SK-N-SH treated with all-trans-retinoic acid at 6 μM for 48 hours (cell line): ENCODE data around the gene XKR8.
A peak's percentile ranks its signal among the peaks of the same experiment; 100 is the strongest.

ENCODE experiments used
- ATAC-seq: fragments of 200-7000 bp; cut with Tn5 transposase; 3 replicates; pipeline ENCODE4 v1.9.1; 2020; ENCODE audit warnings: mild to moderate bottlenecking, moderate library complexity
- ARNTL ChIP-seq: fragments of 450-650 bp; formaldehyde crosslinking; IDR thresholded peaks from 2 replicates; pipeline ENCODE4 v1.5.0; 2020; ENCODE audit warnings: low read depth, mild to moderate bottlenecking, moderate library complexity, borderline replicate concordance
- BACH2 ChIP-seq: fragments of 250-450 bp; sonication (Bioruptor Pico); IDR thresholded peaks from 2 replicates; pipeline ENCODE4 v1.9.0; 2021; ENCODE audit warnings: mild to moderate bottlenecking, borderline replicate concordance
- CSDC2 ChIP-seq: fragments of 250-450 bp; sonication (Bioruptor Pico); IDR thresholded peaks from 2 replicates; pipeline ENCODE4 v1.5.0; 2020; ENCODE audit warnings: mild to moderate bottlenecking, moderate library complexity
- GLIS3 ChIP-seq: fragments of 250-450 bp; sonication (Bioruptor Pico); IDR thresholded peaks from 2 replicates; pipeline ENCODE4 v1.5.0; 2020; ENCODE audit warnings: mild to moderate bottlenecking, moderate library complexity
- ISL1 ChIP-seq: fragments of 250-450 bp; sonication (Bioruptor Pico); IDR thresholded peaks from 2 replicates; pipeline ENCODE4 v2.1.2; 2022; ENCODE audit warnings: mild to moderate bottlenecking, moderate library complexity
- OSR1 ChIP-seq: fragments of 250-450 bp; sonication (Bioruptor Pico); IDR thresholded peaks from 2 replicates; pipeline ENCODE4 v1.8.0; 2022; ENCODE audit warnings: moderate library complexity, mild to moderate bottlenecking, inconsistent platforms
- POU6F1 ChIP-seq: fragments of 250-450 bp; sonication (Bioruptor Pico); IDR thresholded peaks from 2 replicates; pipeline ENCODE4 v1.8.0; 2021; ENCODE audit warnings: low read depth, mild to moderate bottlenecking, moderate library complexity, borderline replicate concordance
- PPARA ChIP-seq: fragments of 250-450 bp; sonication (Bioruptor Pico); IDR thresholded peaks from 2 replicates; pipeline ENCODE4 v1.5.0; 2020; ENCODE audit warnings: mild to moderate bottlenecking, borderline replicate concordance
- RARB ChIP-seq: fragments of 250-450 bp; sonication (Bioruptor Pico); IDR thresholded peaks from 2 replicates; pipeline ENCODE4 v1.8.0; 2021; ENCODE audit warnings: mild to moderate bottlenecking, moderate library complexity
- SNAI2 ChIP-seq: fragments of 250-450 bp; sonication (Bioruptor Pico); IDR thresholded peaks from 2 replicates; pipeline ENCODE4 v1.5.0; 2020; ENCODE audit warnings: mild to moderate bottlenecking, moderate library complexity
- TCF4 ChIP-seq: fragments of 250-450 bp; sonication (Bioruptor Pico); IDR thresholded peaks from 2 replicates; pipeline ENCODE4 v1.8.0; 2021; ENCODE audit warnings: mild to moderate bottlenecking, moderate library complexity, borderline replicate concordance
- TOX ChIP-seq: fragments of 250-450 bp; sonication (Bioruptor Pico); IDR thresholded peaks from 2 replicates; pipeline ENCODE4 v1.8.0; 2021; ENCODE audit warnings: mild to moderate bottlenecking, moderate library complexity, borderline replicate concordance
- ZC3H10 ChIP-seq: fragments of 250-450 bp; sonication (Bioruptor Pico); IDR thresholded peaks from 2 replicates; pipeline ENCODE4 v1.5.1; 2021; ENCODE audit warnings: mild to moderate bottlenecking, moderate library complexity
- ZFP3 ChIP-seq: fragments of 250-450 bp; sonication (Bioruptor Pico); IDR thresholded peaks from 2 replicates; pipeline ENCODE4 v1.5.0; 2020; ENCODE audit warnings: mild to moderate bottlenecking, moderate library complexity
- ZFP30 ChIP-seq: fragments of 450-650 bp; formaldehyde crosslinking; IDR thresholded peaks from 2 replicates; pipeline ENCODE4 v1.5.0; 2022; ENCODE audit warnings: mild to moderate bottlenecking, moderate library complexity
- ZNF565 ChIP-seq: fragments of 450-650 bp; formaldehyde crosslinking; conservative IDR thresholded peaks from 2 replicates; pipeline ENCODE4 v1.5.0; 2020; ENCODE audit warnings: low read depth, mild to moderate bottlenecking, moderate library complexity
- ZNF70 ChIP-seq: fragments of 450-650 bp; formaldehyde crosslinking; IDR thresholded peaks from 2 replicates; pipeline ENCODE4 v1.5.0; 2020; ENCODE audit warnings: mild to moderate bottlenecking, moderate library complexity
- ZNF8 ChIP-seq: fragments of 450-650 bp; formaldehyde crosslinking; IDR thresholded peaks from 2 replicates; pipeline ENCODE4 v1.5.0; 2020; ENCODE audit warnings: mild to moderate bottlenecking, moderate library complexity
- TF ChIP-seq, protein P1 (sequence below): fragments of 250-450 bp; sonication (Bioruptor Pico); IDR thresholded peaks from 2 replicates; pipeline ENCODE4 v1.5.0; 2020; ENCODE audit warnings: mild to moderate bottlenecking, moderate library complexity
- TF ChIP-seq, protein P2 (sequence below): fragments of 250-450 bp; sonication (Bioruptor Pico); IDR thresholded peaks from 2 replicates; pipeline ENCODE4 v1.5.1; 2020; ENCODE audit warnings: low read depth, mild to moderate bottlenecking, moderate library complexity
- TF ChIP-seq, protein P3 (sequence below): fragments of 250-450 bp; sonication (Bioruptor Pico); IDR thresholded peaks from 2 replicates; pipeline ENCODE4 v1.5.1; 2021; ENCODE audit warnings: mild to moderate bottlenecking, moderate library complexity
- TF ChIP-seq, protein P4 (sequence below): fragments of 250-450 bp; sonication (Bioruptor Pico); IDR thresholded peaks from 2 replicates; pipeline ENCODE4 v1.8.0; 2020; ENCODE audit warnings: mild to moderate bottlenecking, moderate library complexity, borderline replicate concordance

The XKR8 gene

DNA sequence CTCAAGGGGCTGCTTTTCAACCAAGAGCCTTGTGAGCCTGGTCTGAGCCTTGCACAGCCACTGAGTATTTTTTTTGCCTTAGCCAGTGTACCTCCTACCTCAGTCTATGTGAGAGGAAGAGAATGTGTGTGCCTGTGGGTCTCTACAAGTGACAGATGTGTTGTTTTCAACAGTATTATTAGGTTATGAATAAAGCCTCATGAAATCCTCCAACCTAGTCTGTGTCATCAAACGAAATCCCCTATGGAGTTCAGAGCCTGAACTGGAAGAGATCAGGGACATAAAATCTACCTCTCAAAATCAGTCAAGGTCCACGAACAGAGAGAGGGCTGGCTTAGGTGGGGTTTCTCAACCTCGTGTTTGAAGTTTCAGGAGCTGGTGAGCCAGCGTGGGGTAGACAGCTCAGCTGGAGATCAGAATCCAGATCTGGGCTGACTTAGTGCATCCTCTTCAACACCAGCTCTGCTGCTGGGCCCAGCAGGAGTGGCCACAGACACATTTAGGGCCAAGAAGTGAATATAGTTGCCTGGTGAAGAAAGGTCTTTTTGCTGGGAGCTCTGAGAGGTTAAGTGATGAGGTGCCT lies 8.2 kb downstream of the XKR8 start (continued):
- TF ChIP-seq, protein P1, sequence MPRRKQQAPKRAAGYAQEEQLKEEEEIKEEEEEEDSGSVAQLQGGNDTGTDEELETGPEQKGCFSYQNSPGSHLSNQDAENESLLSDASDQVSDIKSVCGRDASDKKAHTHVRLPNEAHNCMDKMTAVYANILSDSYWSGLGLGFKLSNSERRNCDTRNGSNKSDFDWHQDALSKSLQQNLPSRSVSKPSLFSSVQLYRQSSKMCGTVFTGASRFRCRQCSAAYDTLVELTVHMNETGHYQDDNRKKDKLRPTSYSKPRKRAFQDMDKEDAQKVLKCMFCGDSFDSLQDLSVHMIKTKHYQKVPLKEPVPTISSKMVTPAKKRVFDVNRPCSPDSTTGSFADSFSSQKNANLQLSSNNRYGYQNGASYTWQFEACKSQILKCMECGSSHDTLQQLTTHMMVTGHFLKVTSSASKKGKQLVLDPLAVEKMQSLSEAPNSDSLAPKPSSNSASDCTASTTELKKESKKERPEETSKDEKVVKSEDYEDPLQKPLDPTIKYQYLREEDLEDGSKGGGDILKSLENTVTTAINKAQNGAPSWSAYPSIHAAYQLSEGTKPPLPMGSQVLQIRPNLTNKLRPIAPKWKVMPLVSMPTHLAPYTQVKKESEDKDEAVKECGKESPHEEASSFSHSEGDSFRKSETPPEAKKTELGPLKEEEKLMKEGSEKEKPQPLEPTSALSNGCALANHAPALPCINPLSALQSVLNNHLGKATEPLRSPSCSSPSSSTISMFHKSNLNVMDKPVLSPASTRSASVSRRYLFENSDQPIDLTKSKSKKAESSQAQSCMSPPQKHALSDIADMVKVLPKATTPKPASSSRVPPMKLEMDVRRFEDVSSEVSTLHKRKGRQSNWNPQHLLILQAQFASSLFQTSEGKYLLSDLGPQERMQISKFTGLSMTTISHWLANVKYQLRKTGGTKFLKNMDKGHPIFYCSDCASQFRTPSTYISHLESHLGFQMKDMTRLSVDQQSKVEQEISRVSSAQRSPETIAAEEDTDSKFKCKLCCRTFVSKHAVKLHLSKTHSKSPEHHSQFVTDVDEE, result no peak
- no peak for TF ChIP-seq CSDC2
- TF ChIP-seq, protein P2, sequence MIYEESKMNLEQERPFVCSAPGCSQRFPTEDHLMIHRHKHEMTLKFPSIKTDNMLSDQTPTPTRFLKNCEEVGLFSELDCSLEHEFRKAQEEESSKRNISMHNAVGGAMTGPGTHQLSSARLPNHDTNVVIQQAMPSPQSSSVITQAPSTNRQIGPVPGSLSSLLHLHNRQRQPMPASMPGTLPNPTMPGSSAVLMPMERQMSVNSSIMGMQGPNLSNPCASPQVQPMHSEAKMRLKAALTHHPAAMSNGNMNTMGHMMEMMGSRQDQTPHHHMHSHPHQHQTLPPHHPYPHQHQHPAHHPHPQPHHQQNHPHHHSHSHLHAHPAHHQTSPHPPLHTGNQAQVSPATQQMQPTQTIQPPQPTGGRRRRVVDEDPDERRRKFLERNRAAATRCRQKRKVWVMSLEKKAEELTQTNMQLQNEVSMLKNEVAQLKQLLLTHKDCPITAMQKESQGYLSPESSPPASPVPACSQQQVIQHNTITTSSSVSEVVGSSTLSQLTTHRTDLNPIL (CRISPR knock-in tag), result no peak
- no peak for TF ChIP-seq GLIS3 (CRISPR knock-in tag)
- TF ChIP-seq ZC3H10 (CRISPR knock-in tag), result no peak
- no peak for TF ChIP-seq ZNF8 (CRISPR knock-in tag)
- no peak for TF ChIP-seq TCF4
- TF ChIP-seq PPARA, result no peak
- TF ChIP-seq ZFP30, result no peak
- no peak for TF ChIP-seq ISL1 (CRISPR knock-in tag)

DNA sequence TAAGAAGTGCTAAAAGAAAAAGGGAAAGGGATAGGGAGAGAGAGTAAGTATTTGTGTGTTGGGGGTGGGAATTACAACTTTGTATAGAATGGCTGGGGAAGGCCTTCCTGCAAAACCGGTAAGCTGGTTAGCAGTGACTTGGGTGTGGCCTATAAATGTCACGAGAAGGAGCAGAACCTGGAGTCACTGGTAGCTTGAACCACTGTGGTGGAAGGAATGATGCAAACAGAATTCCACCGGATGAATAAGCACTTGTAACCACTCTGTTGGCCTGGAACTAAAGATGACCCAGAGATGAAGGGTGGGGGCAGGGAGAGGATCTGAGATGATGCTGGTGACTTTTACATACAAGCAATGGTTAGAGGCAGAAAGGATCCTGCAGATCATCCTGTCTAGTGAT lies 8.9 kb downstream of the XKR8 start:
- TF ChIP-seq OSR1 (no peak), SNAI2 (CRISPR knock-in tag) (no peak), ISL1 (CRISPR knock-in tag) (no peak), ARNTL (CRISPR knock-in tag) (no peak), RARB (CRISPR knock-in tag) (no peak), POU6F1 (CRISPR knock-in tag) (no peak), CSDC2 (no peak), ZNF70 (CRISPR knock-in tag) (no peak), TOX (CRISPR knock-in tag) (no peak), ZFP3 (CRISPR knock-in tag) (no peak)
- ATAC-seq, result no peak

DNA sequence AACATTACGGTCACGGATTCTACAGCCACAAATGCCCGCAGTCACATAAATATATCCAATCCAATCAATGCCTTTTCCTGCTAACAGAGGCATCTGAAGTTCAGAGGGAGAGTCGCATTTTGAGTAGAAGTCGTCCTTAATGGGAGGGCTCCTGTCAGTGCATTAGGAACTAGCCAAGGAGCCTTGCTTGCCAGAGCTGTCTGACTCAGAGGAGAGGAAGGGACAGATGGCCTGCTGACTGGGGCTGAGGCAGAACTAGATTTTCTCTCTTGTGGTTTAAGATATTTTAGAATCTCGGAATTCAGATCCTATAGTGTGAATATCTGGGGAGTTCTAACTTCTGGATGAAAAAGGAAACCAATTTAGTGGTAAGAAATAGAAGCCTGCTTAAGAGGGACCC lies 10.6 kb downstream of the XKR8 start:
- TF ChIP-seq, protein P2 (CRISPR knock-in tag), result no peak
- TF ChIP-seq OSR1 (no peak), CSDC2 (no peak), ZNF565 (CRISPR knock-in tag) (no peak), TCF4 (no peak), BACH2 (CRISPR knock-in tag) (no peak), RARB (CRISPR knock-in tag) (no peak)
- peak; percentile 84 for ATAC-seq

GRCh38 chr1:27971674-27972073 lies 11.9 kb downstream of the XKR8 start:
- TF ChIP-seq TOX (CRISPR knock-in tag), result no peak
- no peak for TF ChIP-seq ZFP3 (CRISPR knock-in tag)
- no peak for TF ChIP-seq GLIS3 (CRISPR knock-in tag)
- no peak for TF ChIP-seq RARB (CRISPR knock-in tag)
- no peak for TF ChIP-seq SNAI2 (CRISPR knock-in tag)
- TF ChIP-seq, protein P2 (CRISPR knock-in tag), result no peak
- TF ChIP-seq, protein P3, sequence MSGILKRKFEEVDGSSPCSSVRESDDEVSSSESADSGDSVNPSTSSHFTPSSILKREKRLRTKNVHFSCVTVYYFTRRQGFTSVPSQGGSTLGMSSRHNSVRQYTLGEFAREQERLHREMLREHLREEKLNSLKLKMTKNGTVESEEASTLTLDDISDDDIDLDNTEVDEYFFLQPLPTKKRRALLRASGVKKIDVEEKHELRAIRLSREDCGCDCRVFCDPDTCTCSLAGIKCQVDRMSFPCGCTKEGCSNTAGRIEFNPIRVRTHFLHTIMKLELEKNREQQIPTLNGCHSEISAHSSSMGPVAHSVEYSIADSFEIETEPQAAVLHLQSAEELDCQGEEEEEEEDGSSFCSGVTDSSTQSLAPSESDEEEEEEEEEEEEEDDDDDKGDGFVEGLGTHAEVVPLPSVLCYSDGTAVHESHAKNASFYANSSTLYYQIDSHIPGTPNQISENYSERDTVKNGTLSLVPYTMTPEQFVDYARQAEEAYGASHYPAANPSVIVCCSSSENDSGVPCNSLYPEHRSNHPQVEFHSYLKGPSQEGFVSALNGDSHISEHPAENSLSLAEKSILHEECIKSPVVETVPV (CRISPR knock-in tag), result no peak
- TF ChIP-seq POU6F1 (CRISPR knock-in tag), result no peak
- TF ChIP-seq, protein P4, sequence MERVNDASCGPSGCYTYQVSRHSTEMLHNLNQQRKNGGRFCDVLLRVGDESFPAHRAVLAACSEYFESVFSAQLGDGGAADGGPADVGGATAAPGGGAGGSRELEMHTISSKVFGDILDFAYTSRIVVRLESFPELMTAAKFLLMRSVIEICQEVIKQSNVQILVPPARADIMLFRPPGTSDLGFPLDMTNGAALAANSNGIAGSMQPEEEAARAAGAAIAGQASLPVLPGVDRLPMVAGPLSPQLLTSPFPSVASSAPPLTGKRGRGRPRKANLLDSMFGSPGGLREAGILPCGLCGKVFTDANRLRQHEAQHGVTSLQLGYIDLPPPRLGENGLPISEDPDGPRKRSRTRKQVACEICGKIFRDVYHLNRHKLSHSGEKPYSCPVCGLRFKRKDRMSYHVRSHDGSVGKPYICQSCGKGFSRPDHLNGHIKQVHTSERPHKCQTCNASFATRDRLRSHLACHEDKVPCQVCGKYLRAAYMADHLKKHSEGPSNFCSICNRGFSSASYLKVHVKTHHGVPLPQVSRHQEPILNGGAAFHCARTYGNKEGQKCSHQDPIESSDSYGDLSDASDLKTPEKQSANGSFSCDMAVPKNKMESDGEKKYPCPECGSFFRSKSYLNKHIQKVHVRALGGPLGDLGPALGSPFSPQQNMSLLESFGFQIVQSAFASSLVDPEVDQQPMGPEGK (CRISPR knock-in tag), result no peak
- TF ChIP-seq ZC3H10 (CRISPR knock-in tag), result no peak
- no peak for TF ChIP-seq PPARA
- TF ChIP-seq ZFP30, result no peak
- no peak for TF ChIP-seq ISL1 (CRISPR knock-in tag)
- TF ChIP-seq ZNF70 (CRISPR knock-in tag), result no peak
- no peak for TF ChIP-seq ZNF565 (CRISPR knock-in tag)
- ATAC-seq, result no peak
